NCI-H146 treated with DMSO at 0.1 percent for 48 hours (cell line): ENCODE results near the gene BECN2.
A peak's percentile ranks its signal among the peaks of the same experiment; 100 is the strongest.
"Not testable (repeated sequence)": the region's sequence is repeated elsewhere in the genome, so short reads cannot be mapped to it uniquely, and the experiment has no call there.

Experiments used
- DNase-seq: peaks from one replicate; lab custom pipeline; 2025; ENCODE audit not compliant: unreplicated experiment; lab: John Stamatoyannopoulos, UW

Gene BECN2

GRCh38 chr1:241979071-241979470 lies 21.5 kb downstream of the BECN2 start:
- DNase-seq, result no peak

- DNase-seq, result no peak
Measured at GRCh38 chr1:241979926-241980325, 22.4 kb downstream of the BECN2 start.

- peak; percentile 15 for DNase-seq
Measured at GRCh38 chr1:241985787-241986186, 28.2 kb downstream of the BECN2 start.

- not testable (repeated sequence) for DNase-seq
Measured at GRCh38 chr1:241988389-241988930, 30.9 kb downstream of the BECN2 start.

GRCh38 chr1:241990040-241990439 lies 32.5 kb downstream of the BECN2 start:
- no peak for DNase-seq

GRCh38 chr1:241992734-241993133 lies 35.2 kb downstream of the BECN2 start:
- DNase-seq, result no peak

- DNase-seq, result no peak
Measured at GRCh38 chr1:241994171-241994570, 36.6 kb downstream of the BECN2 start.

- DNase-seq, result no peak
Measured at GRCh38 chr1:241997401-241997998, 39.9 kb downstream of the BECN2 start.

GRCh38 chr1:241998412-241998921 lies 40.9 kb downstream of the BECN2 start:
- peak; percentile 16 for DNase-seq

GRCh38 chr1:241999026-241999425 lies 41.5 kb downstream of the BECN2 start, which contains the start of gene MAP1LC3C:
MAP1LC3C (minus strand) TSS chr1:241999098; CDS start chr1:241999008, 90 bp downstream.
- DNase-seq, result no peak

- DNase-seq, result no peak
Measured at GRCh38 chr1:242000434-242000833, 42.9 kb downstream of the BECN2 start.

- no peak for DNase-seq
Measured at GRCh38 chr1:242002072-242002471, 44.5 kb downstream of the BECN2 start.

GRCh38 chr1:242002510-242002909 lies 44.9 kb downstream of the BECN2 start:
- no peak for DNase-seq

- DNase-seq, result no peak
Measured at GRCh38 chr1:242004751-242005495, 47.4 kb downstream of the BECN2 start.

GRCh38 chr1:242005866-242006535 lies 48.4 kb downstream of the BECN2 start:
- no peak for DNase-seq

- DNase-seq, result no peak
Measured at GRCh38 chr1:242006976-242007375, 49.4 kb downstream of the BECN2 start.
